Cardiac fibroblast (primary cell): ENCODE measurements around the gene SDCCAG8.
A peak's percentile ranks its signal among the peaks of the same experiment; 100 is the strongest.

ENCODE experiments used
- DNase-seq, 2 donors: peaks; one replicate each; pipeline versions ENCODE4 v3.0.0 to v3.0.0-alpha.2; 2010; ENCODE audit warnings: low read depth in 2 of 2
- H3K4me3 ChIP-seq, 2 donors: replicated peaks in 1 of 2; 1 replicate in 1 of 2; 2 replicates in 1 of 2; pipeline ENCODE4 v1.5.1; 2011; ENCODE audit warnings: low read depth in 2 of 2, low read length in 2 of 2, mild to moderate bottlenecking in 2 of 2, moderate library complexity in 1 of 2
- TF ChIP-seq, protein P1 (sequence below): IDR thresholded peaks from one replicate; pipeline ENCODE4 v1.5.1; 2011; ENCODE audit warnings: low read depth, mild to moderate bottlenecking, low read length, inconsistent platforms

The SDCCAG8 gene

GRCh38 chr1:243268751-243269460 is 13.1 kb downstream of the SDCCAG8 start:
- TF ChIP-seq, protein P1, sequence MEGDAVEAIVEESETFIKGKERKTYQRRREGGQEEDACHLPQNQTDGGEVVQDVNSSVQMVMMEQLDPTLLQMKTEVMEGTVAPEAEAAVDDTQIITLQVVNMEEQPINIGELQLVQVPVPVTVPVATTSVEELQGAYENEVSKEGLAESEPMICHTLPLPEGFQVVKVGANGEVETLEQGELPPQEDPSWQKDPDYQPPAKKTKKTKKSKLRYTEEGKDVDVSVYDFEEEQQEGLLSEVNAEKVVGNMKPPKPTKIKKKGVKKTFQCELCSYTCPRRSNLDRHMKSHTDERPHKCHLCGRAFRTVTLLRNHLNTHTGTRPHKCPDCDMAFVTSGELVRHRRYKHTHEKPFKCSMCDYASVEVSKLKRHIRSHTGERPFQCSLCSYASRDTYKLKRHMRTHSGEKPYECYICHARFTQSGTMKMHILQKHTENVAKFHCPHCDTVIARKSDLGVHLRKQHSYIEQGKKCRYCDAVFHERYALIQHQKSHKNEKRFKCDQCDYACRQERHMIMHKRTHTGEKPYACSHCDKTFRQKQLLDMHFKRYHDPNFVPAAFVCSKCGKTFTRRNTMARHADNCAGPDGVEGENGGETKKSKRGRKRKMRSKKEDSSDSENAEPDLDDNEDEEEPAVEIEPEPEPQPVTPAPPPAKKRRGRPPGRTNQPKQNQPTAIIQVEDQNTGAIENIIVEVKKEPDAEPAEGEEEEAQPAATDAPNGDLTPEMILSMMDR = no peak
- DNase-seq = peak; percentile 65 to 71
- peak overlapping the region; percentile 15 to 22 for H3K4me3 ChIP-seq

DNA sequence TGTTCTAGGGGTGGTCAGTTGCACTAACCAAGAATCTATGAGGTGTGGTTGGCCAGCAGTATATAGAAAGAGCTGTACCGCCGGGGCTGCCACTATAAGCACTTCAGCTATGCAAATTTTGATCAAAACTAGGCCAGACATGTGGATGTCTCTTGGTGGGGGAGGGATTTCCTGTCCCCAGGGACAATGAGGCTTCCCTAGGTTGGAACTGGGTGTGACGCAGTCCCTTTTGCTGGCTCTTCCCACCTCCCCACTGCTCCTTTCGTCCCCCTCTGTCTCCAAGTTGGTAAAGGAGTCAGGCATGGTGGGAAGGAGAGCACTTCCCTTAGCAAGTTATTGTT is 13.6 kb downstream of the SDCCAG8 start:
- TF ChIP-seq, protein P1 = no peak
- no peak overlapping the region for H3K4me3 ChIP-seq
- DNase-seq = peak in 1 of 2 donors; percentile 68

DNA sequence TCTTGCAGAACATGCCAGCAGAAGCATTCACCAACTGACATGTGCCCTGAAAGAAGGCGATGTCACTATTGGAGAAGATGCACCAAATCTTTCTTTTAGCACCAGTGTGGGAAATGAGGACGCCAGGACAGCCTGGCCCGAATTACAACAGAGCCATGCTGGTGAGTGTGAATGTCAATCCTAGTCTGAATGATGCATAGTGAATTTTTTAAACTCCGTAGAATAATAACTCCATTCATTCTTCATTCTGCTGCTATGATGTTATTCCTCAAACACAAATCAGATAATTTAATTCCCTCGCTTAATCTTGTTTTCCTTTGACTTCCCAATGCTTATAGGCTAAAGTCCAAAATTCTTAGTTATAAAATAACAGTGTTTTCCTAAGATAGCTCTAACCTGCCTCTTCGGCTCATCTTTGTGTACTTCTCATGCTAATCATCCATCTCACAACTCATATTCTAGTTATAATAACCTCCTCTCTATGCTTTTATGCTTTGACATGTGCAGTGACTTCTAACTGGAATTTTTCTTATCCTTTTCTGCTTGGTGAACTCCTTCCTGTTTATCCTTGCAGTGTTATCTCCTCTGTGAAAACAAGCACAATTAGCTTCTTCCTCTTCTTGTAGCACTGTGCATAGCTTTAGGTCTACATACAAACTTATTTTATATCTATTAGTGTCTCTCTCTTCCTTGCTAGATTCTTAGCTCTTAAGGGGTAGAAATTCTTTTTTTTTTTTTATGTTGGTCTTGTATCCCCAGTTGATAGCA is 14.4 kb downstream of the SDCCAG8 start:
- no peak for DNase-seq
- no peak overlapping the region for H3K4me3 ChIP-seq
- TF ChIP-seq, protein P1 = no peak

- no peak overlapping the region for H3K4me3 ChIP-seq
- TF ChIP-seq, protein P1 = no peak
- DNase-seq = no peak
Observed at GRCh38 chr1:243271996-243272395, 16.2 kb downstream of the SDCCAG8 start.

GRCh38 chr1:243272401-243272800 is 16.6 kb downstream of the SDCCAG8 start:
- no peak for DNase-seq
- H3K4me3 ChIP-seq = no peak overlapping the region
- TF ChIP-seq, protein P1 = no peak

- H3K4me3 ChIP-seq = no peak overlapping the region
- no peak for DNase-seq
- TF ChIP-seq, protein P1 = no peak
Observed at GRCh38 chr1:243273506-243273905, 17.7 kb downstream of the SDCCAG8 start.

DNA sequence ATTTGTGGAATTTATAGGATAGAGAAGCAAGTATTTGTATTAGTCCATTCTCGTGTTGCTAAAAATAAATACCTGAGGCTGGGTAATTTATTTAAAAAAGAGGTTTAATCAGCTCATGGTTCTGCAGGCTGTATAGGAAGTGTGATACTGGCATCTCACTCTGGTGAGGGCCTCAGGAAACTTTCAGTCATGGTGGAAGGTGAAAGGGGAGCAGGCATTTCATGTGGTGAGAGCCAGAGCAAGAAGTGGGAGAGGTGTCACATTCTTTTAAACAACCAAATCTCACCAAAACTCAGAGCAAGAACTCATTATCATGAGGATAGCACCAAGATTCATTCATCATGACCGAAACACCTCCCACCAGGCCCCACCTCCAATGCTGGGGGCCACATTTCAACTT is 18.1 kb downstream of the SDCCAG8 start:
- no peak overlapping the region for H3K4me3 ChIP-seq
- TF ChIP-seq, protein P1 = no peak
- DNase-seq = no peak
